ENCODE measurements around the gene PLA2G4B.

PLA2G4B gene

GRCh38 chr15:41887893-41888292, 49.2 kb downstream of the PLA2G4B start:
- TF ChIP-seq, protein P1, sequence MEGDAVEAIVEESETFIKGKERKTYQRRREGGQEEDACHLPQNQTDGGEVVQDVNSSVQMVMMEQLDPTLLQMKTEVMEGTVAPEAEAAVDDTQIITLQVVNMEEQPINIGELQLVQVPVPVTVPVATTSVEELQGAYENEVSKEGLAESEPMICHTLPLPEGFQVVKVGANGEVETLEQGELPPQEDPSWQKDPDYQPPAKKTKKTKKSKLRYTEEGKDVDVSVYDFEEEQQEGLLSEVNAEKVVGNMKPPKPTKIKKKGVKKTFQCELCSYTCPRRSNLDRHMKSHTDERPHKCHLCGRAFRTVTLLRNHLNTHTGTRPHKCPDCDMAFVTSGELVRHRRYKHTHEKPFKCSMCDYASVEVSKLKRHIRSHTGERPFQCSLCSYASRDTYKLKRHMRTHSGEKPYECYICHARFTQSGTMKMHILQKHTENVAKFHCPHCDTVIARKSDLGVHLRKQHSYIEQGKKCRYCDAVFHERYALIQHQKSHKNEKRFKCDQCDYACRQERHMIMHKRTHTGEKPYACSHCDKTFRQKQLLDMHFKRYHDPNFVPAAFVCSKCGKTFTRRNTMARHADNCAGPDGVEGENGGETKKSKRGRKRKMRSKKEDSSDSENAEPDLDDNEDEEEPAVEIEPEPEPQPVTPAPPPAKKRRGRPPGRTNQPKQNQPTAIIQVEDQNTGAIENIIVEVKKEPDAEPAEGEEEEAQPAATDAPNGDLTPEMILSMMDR (IDR thresholded peaks at IDR 0.05; ENCODE audit: low read depth, low read length, missing control alignments): no peak
- no peak overlapping the region for H3K4me3 ChIP-seq (replicated peaks; ENCODE audit: low read depth, low read length)
- no peak for DNase-seq (ENCODE audit: extremely low read depth, low read depth)

DNA sequence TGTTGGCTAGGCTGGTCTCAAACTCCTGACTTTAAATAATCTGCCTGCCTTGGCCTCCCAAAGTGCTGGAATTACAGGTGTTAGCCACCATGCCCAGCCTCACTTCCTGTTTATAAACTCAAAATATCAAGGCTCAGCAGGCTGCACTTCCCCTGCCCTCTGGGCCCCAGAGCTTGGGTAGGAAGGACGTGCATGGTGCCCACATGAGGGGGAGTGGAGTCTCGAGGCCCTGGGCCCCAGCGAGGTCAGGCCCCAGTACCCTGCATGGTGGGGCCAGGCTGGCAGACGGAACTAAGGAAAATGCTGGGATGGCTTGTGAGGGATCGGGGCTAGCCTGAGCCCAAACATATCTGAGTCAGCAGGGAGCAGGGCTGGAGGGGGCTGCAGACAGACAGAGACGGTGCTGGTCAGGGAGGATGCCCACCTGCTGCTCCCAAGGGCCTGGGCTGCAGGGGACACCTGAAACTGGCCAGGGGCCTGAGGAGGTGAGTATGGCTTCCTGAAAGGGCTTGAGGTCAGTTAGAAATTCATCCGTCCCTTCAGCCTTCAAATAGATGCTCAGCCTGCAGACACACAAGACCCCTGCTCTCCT, 50.1 kb downstream of the PLA2G4B start:
- no peak overlapping the region for H3K4me3 ChIP-seq (replicated peaks; ENCODE audit: low read depth, low read length)
- DNase-seq (ENCODE audit: extremely low read depth, low read depth): no peak
- TF ChIP-seq, protein P1 (IDR thresholded peaks at IDR 0.05; ENCODE audit: low read depth, low read length, missing control alignments): no peak

DNA sequence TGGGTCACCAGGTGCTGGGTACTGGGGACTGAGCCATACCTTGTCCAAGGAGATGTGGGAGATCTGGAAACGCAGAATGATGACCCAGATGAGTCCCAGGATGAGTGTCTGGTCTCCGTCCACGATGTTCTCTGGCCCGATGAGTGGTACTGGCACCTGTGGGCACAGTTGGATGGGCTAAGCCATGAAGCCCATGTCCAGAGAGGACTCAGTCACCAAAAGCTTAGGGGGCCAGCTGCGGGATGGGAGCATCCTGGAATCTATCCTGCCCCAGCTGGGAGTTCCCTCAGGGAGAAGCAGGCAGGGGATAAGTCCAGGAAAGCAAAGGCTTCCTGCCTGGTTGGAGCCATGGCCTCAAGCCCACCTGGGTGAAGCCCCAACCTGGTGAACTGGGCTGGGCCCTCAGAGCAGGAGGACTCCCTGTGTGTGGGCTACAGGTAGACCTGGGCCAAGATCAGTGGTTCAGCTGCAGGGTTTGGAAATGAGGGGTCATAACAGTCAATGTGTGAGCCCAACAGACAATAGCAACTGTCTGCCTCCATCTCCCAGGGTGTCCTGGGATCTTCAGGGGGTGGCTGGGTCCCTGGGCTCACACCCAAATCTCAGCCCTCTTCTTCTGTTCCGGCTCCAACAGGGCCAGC, 51.5 kb downstream of the PLA2G4B start:
- H3K4me3 ChIP-seq (replicated peaks; ENCODE audit: low read depth, low read length): no peak overlapping the region
- TF ChIP-seq, protein P1 (IDR thresholded peaks at IDR 0.05; ENCODE audit: low read depth, low read length, missing control alignments): no peak
- DNase-seq (ENCODE audit: extremely low read depth, low read depth): no peak

- TF ChIP-seq, protein P1 (IDR thresholded peaks at IDR 0.05; ENCODE audit: low read depth, low read length, missing control alignments): no peak
- DNase-seq (ENCODE audit: extremely low read depth, low read depth): no peak
- no peak overlapping the region for H3K4me3 ChIP-seq (replicated peaks; ENCODE audit: low read depth, low read length)
Observed at GRCh38 chr15:41891226-41891625, 52.6 kb downstream of the PLA2G4B start.

GRCh38 chr15:41891946-41892345, 53.3 kb downstream of the PLA2G4B start:
- no peak overlapping the region for H3K4me3 ChIP-seq (replicated peaks; ENCODE audit: low read depth, low read length)
- DNase-seq (ENCODE audit: extremely low read depth, low read depth): no peak

DNA sequence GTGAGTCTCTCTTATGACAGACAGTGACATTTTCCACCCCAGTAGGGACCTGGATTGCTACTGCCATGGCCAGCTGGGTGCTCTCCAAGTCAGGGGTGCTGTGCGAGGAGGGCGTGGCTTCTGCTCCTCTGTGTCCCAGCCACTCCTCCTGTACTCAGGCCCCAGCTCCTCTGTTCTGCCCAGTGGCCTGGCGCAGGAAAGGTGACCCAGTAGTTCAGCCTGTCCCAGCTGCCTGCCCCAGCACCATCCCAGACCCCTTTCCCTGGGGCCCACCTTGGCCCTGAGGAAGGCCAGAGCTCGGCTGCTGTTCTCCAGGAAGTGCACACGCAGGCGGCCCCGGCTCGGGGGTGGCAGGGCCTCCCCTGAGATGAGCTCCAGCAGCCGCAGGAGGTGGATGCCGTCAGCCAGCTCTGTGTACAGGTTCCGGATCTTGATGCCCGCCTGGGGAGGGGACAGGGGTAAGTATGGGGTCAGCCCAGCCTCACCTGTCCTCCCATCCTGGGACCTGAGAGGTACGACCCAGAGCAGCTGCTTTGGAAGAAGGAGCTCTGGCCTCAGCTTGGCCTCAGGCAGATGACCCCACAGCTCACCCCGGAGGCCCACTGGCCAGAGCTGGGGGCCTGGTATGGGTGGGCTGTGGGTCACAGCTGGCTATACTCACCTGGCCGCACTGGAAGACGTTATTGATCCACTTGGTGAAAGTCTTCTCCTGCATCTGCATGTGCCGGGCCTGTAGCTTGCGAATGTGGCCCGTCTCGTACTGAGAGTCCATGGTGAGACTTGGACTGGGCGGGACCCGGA, 54.2 kb downstream of the PLA2G4B start:
- DNase-seq (ENCODE audit: extremely low read depth, low read depth): no peak
- no peak overlapping the region for H3K4me3 ChIP-seq (replicated peaks; ENCODE audit: low read depth, low read length)
- TF ChIP-seq, protein P1 (IDR thresholded peaks at IDR 0.05; ENCODE audit: low read depth, low read length, missing control alignments): no peak

More at GRCh38 chr15:41891946-41892345, 53.3 kb downstream of the PLA2G4B start:
- TF ChIP-seq, protein P1 (IDR thresholded peaks at IDR 0.05; ENCODE audit: low read depth, low read length, missing control alignments): no peak
